Hippocampal formation (tissue), 2 donors: ENCODE measurements around the gene PVR.
"Not testable (repeated sequence)": the region's sequence is repeated elsewhere in the genome, so short reads cannot be mapped to it uniquely, and the experiment has no call there.

Source experiments
- DNase-seq, 2 donors: peaks; one replicate each; lab custom pipeline; 2025; lab: John Stamatoyannopoulos, UW

PVR gene

DNA sequence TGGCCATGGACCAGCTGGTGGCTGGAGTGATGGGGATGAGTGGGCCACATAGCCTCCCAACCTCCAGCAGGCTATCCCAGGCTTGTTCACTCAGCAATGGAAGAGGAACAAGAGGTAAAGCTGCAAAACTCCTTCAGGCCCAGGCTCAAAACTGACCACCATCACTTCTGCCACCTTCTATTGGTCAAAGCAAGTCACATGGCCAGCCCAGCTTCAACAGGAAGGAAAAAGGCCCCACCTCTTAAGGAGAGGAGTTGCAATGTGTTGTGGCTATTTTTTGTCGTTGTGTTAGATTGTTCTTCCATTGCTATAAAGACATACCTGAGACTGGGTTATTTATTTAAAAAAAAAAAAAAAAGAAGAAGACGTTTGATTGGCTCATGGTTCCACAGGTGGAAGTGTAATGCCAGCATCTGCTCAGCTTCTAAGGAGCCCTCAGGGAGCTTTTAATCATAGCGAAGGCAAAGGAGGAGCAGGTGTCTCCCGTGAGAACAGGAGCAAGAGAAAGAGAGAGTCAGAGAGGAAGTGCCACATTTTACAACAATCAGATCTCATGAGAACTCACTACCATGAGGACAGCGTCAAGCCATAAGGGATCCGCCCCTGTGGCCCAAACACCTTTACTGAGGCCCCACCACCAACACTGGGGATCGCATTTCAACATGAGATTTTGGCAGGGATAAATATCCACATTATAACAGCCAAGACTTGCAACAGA is 24.9 kb upstream of the PVR start:
- no peak for DNase-seq

DNA sequence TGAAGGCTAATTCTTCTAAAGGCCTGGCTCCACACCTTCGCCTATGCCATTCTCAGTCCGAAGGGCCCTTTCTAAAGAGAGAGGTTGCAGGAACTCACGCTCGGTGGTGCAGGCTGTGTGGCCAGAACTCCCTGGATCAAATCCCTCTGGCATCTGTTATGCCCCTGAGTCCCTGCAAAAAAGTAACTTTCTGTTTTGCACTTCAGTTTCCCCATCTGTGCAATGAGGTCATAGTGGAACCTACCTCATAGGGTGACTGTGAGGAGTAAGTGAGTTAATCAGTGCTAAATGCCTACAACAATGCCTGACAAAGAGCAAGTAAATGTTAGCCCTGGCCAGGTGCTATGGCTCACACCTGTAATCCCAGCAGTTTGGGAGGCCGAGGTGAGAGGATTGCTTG is 23.0 kb upstream of the PVR start:
- no peak for DNase-seq

DNA sequence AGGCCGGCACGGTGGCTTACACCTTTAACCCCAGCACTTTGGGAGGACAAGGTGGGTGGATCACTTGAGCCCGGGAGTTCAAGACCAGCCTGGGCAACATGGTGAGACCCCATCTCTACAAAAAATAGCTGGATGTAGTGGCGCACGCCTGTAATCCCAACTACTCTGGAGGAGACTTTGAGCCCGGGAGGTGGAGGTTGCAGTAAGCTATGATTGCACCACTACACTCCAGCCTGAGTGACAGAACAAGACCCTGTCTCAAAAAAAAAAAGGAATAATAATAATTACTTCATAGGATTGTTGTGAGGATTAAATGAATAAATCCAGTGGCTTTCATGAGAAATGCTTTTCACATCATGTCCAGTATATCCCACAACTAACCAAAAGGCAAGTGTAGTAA is 22.3 kb upstream of the PVR start:
- no peak for DNase-seq

DNA sequence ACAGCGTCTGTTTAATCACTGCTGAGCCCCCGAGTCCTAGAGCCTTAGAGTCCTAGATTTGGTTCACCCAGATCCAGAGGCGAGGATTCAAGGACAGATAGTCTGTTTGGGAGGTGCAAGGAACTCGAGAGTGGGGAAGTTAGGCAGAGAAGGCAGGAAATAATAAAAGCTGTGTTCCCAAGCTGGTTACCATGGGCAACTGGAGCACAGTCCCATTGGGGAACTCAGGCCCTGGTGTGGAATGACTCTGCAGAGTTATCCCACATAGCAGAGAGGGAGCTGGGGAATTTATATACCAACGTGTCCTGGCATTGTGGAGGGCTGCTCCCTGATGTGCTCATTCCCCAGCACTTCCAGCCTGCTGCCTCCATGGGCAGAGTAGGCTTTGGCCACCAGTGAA is 20.6 kb upstream of the PVR start:
- DNase-seq: no peak

DNA sequence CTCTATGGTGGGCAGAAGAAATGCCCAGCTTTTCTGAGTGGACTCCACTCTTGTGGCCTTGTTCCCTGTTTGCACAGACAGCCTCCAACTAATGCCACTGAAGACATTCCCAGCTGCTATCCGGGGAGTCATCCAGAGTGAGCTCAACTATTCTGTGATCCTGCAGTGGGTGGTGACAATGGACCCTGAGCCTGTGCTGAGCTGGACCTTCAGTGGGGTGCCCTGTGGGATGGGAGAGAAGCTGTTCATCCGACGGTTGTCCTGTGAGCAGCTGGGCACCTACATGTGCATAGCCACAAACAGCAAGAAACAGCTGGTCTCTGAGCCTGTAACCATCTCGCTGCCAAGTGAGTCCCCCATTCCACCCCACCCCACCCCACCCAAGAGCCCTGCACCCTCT is 20.1 kb upstream of the PVR start:
- no peak for DNase-seq

DNA sequence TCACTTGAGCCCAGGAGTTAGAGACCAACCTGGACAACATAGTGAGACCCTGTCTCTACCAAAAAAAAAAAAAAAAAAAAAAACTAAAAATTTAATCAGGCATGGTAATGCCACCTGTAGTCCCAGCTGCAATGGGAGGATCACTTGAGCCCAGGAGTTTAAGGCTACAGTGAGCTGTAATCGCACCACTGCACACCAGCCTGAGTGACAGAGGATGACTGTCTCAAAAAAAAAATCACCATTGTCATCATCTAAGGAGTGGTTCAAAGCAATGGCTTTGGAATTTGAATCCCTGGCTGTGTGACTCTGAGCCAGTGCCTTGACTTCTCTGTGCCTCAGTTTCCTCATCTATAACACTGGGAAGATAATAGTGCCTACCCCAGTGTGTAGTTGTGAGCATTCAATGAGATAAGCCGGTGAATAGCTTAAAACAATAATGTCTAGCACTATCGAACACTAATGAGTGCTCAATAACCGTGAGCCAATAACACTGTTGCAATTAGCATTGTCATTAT is 18.8 kb upstream of the PVR start:
- DNase-seq: no peak

DNA sequence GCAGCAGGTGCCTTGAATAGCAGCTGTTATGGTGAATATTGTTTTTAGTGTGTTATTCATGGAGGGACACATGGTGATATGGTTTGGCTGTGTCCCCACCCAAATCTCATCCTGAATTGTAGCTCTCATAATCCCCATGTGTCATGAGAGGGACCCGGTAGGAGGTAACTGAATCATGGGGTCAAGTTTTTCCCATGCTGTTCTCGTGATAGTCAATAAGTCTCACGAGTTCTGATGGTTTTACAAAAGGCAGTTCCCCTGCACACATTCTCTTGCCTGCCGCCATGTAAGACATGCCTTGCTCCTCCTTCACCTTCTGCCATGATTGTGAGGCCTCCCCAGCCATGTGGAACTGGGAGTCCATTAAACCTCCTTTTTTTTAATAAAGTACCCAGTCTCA is 18.1 kb upstream of the PVR start:
- not testable (repeated sequence) for DNase-seq

DNA sequence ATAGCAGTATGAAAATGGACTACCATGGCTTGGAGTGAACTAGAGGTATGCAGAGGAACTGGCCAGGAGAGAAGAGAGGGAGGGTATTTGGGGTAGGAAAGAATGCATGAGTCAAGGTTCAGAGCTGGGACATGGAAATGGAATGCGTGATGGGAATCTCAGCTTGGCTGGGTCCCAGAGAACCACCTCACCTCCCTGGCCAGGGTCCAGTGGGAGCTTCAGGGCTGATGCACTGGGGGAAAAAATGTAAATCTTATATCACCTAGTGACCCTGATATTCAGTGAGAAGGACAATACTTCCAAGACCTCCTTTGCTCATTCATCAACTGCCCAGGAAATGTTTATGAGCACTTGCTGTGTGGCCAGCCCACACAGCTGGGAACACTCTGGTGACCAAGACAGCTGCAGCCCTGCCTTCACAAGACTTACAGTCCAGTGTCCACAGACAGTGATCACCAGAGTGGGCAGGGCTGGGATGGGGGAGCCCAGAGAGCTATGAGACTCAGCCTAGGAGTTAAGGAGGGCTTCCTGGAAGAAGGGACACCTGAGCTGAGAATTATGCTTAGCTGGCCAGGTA is 17.6 kb upstream of the PVR start:
- no peak for DNase-seq

DNA sequence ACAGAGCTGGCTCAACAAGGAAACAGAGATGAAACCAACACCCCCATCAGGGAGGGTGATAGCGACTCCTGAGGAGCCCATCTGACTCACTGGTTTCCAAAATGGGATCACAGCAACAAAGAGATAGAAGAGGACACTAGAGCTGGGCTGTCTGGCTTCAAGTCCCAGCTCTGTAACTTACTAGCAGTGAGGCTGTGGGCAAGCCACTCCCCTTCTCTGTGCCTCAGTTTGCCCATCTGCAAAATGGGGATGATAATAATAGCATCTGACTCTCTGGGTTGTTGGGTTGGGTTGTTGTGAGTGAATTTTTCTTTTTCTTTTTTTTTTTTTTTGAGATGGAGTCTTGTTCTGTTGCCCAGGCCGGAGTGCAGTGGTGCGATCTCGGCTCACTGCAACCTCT is 16.1 kb upstream of the PVR start:
- no peak for DNase-seq

DNA sequence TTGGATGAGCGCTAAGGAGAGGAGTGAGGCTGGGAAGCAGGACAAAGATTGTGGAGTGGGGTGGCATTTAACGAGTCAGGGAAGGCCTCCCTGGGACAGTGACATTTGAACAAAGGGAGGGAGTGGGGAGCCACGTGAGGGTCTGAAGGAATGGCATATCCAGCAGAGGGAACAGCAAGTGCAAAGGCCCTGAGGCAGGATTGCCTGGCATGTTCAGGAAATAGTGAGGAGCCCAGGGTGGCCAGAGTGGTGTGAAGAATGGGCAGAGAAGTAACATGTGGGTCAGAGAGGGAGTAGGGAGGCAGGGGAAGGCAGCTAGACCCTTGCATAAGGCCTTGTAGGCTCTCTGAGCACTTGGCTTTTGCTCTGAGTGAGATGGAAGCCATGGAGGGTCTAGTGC is 14.9 kb upstream of the PVR start:
- no peak for DNase-seq

DNA sequence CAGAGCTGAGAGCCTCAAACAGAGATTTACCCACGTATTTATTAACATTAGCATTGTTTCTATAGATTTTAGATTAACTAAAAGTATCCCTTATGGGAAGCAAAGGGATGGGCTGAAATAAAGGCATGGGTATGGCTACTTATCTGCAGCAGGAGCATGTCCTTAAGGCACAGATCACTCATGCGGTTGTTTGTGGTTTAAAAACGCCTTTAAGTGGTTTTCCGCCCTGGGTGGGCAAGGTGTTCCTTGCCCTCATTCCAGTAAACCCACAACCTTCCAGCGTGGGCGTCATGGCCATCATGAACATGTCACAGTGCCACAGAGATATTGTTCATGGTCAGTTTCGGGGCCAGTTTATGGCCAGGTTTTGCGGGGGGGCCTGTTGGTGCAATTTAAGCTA is 12.1 kb upstream of the PVR start:
- not testable (repeated sequence) for DNase-seq

DNA sequence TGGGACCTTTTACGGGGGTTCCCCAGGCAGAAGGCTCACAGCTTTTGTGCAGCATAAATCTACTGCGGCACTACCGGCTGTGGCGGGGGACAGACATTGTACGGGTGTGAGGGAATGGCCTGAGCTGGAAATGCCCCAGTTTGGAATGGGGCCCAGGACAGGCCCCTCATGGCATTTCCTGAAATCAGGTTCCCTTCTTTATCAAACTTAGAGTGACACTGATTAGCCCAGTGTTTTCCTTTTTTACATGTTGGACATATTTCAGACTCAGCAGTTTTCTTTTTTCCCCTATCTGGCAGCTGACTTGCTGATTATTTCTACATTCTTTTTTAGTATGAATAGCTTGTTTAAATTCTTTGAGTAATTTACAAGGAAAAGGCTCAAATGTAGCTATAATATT is 9.7 kb upstream of the PVR start:
- DNase-seq: not testable (repeated sequence)

DNA sequence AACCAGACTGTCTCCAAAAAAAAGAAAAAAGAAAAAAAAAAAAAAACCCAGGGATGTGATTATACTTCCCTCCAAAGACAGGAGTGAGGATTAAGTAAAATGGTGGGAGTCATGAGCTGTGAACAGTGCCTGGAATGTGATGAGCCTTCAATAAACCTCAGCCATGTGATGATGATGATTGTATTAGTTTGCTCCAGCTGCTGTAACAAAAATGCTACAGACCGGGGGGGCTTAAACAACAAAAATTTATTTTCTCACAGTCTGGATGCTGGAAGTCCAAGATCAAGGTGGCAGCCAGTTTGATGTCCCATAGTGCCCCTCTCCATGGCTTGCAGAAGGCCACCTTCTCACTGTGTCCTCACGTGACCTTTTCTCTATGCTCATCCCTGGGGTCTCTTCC is 8.9 kb upstream of the PVR start:
- DNase-seq: no peak

DNA sequence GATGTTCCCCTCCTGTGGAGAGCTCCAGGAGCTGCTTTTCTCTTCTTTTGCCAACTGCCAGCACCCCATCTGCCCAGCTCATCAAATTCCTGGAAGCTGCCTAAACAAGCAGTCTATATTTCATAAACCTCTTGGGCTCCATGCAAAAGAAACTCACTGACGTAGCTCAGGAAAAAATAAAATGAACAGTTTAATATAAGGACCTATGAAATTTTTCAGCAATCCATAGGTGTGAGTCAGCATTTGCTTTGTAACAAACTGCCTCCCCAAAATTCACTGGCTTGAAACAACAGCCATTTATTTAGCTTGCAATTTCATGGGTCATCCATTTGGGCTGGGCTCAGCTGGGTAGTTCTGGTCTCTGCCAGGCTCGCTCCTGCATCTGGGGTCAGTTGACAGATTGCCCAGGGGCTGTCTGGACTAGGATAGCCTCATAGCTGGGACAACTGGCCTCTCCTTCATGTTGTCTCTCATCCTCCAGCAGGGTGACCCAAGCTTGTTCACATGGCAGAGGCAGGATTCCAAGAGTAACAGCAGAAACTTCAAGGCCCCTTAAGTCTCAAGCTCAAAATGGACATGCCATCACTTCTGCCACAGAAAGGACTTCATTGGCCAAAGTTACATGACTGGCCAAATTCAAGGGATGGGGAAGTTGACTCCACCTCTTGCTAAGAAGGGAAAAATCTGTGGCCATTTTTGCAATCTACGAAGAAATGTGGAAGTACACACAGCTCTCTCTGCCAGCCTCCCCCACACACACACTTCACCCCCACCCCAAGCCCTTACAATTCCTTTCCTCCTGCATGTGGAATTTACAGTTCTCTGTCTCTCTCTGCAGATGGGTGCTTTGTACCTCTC is 7.9 kb upstream of the PVR start:
- no peak for DNase-seq

DNA sequence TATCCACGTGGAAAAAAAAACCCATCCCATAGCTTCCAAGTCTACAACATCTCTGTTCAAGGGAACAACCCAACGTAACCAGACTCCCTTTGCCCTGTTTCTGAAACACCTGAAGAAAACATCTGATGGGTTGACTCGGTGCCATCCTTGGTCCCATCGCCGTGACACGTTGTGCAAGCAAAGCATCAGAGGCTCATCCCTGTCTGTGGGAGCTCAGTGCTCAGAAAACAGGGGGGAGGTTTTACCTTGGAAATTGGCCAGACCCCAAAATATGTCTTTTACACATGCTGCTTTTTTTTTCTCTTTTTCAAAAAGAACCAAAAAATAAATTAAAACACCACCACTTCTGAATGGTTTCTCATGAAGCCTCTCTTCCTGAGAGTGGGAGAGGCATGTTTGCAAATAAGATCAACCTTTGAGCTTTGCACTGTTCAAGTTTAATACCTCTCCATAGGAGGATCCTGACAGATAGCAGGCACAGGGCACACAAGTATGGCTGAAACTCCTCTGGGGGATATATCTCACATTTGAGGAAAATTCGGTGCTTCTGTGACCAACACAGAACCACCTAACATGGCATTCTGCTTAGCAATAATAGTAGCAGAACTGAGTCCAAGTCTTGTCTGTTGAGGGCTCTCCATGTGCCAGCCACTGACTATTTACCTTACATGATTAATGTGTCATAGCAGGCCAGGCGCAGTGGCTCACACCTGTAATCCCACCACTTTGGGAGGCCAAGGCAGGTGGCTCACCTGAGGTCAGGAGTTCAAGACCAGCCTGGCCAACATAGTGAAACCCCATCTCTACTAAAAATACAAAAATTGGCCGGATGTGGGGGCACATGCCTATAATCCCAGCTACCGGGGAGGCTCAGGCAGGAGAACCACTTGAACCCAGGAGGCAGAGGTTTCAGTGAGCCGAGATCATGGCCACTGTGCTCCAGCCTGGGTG is 7.0 kb upstream of the PVR start:
- DNase-seq: no peak

DNA sequence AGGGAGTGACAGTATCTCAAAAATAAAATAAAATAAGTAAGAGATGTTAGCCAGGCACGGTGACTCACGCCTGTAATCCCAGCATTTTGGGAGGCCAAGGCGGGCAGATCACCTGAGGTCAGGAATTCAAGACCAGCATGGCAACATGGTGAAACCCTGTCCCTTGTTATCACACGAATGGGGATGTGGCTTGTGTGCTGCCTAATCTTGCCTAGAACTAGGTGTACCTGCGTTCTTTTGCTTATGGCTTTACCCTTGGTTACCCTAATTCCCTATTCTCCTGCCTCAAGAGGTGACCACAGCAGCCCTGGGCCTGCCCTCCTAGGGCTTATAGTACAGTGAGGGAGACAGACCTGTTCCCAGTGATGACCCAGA is 6.3 kb upstream of the PVR start:
- no peak for DNase-seq

DNA sequence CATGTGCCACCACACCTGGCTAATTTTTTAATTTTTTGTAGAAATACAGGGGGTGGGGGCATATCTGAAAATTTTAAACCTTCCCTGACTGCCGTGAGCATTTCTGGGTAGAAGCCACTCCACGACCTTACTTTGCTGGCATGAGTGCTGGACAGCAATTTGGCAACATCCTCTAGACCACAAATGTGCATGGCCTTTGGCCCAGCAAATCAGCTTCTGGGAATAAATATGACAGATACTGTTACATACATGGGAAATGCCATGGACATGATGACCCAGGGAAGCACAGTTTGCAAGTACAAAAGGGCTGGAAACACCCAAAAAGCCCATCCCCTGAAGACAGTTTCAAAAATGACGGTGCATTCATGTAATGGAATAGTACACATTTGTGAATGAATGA is 3.2 kb upstream of the PVR start:
- DNase-seq: no peak

DNA sequence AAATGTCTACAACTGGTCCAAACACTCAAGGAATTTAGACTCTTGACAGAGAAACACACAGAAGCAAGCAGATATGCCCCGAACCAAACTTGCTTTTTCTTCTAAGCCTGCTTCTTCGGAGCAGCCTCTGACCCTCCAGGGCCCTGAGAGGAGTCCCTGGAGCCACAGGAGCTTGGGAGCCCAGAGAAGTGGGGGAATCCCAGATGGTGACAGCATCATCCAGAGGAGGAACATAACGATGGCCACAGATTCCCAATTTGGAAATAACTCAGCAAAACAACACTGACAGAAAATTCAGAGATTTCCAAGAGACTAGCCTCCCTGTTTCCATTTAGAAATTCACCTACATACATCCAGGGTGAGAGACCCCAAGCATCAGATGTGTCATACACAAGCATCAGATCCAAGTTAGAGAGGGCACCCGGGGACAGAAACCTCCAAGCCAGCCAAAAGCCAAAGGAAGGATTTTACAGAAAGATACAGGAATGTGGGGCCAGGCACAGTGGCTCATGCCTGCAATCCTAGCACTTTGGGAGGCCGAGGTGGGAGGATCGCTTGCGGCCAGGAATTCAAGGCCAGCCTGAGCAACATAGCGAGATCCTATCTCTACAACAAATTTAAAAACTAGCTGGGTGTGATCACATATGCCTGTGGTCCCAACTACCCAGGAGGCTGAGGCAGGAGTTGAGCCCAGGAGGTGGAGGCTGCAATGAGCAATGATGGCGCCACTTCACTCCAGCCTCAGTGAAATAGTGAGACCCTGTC is 2.0 kb upstream of the PVR start:
- no peak for DNase-seq

DNA sequence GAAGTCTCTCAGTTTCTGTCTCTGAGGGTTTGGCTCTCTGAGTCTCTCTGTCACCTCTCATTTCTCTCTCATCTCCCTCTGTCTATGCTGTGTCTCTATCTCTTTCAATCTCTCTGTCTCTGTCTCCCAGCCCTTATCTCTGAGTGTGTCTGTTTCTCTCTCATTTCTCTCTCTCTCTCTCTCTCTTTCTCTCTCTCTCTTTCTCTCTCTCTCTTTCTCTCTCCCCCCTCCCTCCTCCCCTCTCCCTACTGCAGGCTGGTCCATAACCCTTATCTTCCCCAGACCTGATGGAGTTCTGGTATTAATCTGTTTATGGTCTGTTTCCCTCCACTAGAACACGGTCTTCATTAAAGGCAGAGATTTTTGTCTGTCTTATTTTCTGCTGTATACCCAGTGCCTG is 1.3 kb upstream of the PVR start:
- DNase-seq: no peak

DNA sequence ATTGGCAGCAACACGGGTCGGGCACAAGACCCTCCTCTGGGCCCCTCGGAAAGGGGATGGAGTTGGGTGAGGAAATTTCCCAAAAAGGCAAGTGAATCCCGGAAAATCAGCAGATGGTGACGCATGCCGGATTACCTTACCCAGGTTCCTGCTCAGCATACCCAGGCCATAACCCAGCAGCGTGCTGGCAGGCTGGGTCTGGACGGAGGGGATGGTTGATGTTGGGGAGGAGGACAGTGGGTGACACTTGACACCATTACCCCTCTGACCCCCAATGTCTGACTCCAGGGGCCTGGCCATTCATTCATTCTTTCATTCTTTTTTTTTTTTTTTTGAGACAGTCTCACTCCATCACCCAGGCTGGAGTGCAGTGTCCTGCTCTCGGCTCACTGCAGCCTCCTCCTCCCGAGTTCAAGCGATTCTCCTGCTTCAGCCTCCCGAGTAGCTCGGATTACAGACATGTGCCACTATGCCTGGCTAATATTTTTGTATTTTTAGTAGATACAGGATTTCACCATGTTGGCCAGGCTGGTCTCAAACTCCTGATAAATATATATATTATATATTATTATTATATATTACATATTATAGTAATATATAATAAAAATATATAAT is 799 bp downstream of the PVR start:
- DNase-seq: no peak
